ENCODE measurements around the gene LAMB4.

LAMB4 gene, protein sequence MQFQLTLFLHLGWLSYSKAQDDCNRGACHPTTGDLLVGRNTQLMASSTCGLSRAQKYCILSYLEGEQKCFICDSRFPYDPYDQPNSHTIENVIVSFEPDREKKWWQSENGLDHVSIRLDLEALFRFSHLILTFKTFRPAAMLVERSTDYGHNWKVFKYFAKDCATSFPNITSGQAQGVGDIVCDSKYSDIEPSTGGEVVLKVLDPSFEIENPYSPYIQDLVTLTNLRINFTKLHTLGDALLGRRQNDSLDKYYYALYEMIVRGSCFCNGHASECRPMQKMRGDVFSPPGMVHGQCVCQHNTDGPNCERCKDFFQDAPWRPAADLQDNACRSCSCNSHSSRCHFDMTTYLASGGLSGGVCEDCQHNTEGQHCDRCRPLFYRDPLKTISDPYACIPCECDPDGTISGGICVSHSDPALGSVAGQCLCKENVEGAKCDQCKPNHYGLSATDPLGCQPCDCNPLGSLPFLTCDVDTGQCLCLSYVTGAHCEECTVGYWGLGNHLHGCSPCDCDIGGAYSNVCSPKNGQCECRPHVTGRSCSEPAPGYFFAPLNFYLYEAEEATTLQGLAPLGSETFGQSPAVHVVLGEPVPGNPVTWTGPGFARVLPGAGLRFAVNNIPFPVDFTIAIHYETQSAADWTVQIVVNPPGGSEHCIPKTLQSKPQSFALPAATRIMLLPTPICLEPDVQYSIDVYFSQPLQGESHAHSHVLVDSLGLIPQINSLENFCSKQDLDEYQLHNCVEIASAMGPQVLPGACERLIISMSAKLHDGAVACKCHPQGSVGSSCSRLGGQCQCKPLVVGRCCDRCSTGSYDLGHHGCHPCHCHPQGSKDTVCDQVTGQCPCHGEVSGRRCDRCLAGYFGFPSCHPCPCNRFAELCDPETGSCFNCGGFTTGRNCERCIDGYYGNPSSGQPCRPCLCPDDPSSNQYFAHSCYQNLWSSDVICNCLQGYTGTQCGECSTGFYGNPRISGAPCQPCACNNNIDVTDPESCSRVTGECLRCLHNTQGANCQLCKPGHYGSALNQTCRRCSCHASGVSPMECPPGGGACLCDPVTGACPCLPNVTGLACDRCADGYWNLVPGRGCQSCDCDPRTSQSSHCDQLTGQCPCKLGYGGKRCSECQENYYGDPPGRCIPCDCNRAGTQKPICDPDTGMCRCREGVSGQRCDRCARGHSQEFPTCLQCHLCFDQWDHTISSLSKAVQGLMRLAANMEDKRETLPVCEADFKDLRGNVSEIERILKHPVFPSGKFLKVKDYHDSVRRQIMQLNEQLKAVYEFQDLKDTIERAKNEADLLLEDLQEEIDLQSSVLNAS (N-terminal part only)

DNA sequence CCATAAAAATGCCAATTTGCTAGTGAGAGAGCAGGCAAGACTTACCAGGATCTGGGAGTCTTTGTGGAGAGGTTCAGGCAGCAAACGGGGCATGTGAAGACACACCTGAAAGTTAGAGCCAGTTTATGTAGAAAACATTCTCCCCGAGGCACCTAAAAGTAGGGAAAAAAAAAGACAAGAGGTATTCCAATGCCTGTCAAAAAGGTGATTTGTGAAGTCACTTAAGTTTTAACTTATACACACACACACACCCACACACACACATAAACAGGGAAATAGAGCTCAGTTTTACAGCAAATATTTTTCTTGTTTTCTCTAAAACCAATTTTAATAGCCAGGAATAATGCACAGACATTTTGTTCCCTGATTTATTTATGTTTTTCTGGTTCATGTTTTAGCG, at the start of gene LAMB4:
Gene LAMB4 (minus strand): TSS at position 101 of the 400 bp plus-strand sequence. CDS start 7,197 bp downstream, outside the sequence.
- DNase-seq: no peak

DNA sequence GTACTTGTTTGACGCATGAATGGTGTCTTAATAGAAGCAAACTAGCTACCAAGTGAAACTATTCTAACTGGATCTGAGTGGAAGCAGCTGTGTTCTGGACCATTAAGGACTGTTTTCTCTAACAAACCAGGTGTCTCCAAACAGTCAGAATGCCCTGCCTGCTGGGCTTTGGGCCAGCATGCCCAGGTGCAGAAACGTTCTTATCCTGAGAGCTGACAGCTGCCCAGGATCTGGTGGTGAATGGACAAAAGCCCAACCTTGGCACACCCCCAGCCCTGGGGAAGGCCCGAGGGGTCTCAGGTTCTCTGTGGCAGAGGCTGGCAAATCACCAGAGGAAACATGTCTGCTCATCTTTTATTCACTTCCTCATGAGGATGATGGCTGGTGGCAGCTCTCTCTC, 48.2 kb upstream of the LAMB4 start:
- DNase-seq: no peak

DNA sequence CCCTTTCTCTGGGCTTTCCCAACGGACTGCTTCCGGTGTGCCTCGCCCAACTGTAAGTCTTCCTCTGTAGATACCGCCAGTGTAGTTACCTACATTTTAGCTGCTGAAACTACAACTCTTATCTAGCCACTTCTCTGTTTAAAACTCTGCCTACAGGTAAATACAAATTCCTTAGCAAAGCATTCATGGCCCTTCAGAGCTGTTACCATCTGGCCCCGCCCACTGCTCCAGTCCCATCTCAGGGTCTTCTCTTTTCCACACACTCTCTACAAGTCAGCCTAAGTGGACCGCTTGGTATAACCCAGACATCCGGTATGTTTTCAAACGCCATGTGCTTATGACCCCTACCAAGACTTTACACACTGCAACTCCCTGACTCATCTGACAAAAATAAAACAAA, 41.0 kb upstream of the LAMB4 start:
- DNase-seq: no peak

DNA sequence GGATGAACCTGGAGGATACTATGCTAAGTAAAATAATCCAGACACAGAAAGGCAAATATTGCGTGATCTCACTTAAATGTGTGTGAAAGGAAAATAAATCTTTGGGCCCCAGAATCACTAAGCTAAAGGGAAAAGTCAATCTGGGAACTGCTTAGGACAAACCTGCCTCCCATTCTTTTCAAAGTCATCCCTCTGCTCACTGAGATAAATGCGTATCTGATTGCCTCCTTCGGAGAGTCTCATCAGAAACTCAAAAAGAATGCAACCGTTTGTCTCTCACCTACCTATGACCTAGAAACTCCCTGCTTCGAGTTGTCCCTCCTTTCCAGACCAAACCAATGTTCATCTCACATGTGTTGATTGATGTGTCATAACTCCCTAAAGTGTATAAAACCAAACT, 40.1 kb upstream of the LAMB4 start:
- DNase-seq: no peak

DNA sequence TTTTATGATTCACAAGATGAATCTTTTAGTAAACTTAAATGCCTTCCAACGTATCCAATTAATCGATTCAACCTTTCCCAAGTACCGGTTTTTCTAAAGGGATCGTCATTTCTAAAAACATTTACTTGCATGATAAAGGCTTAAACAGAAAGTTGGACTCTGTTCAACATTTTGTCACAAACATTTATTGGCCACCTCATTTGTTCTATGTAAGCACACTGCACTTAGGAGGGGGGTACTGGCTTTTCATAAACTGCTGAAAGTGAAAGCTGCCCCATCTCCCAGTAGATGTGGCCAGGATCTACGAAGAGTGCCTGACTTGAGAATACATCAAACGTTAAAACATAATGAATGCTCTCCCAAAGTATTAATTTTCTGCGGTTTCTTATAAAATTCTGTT, 37.3 kb upstream of the LAMB4 start:
- DNase-seq: no peak

DNA sequence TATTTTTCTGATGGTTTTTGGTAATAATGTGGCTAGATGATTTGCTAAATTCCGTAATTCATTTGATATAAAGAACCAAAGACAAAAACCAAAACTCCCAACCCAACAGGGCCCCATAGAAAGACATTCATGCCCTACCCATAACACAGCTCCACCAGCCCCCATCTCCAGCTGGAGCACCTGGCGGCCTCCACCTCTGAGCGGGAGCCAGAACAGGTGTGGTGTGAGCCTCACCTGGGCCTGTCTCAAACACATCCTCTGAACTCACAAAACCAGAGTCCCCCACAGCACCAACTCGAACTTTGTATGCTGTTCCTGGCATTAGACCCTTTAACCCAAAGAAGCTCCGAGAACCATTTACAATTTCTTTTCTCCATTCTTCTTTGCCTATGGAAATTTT, 36.5 kb upstream of the LAMB4 start:
- no peak for DNase-seq

DNA sequence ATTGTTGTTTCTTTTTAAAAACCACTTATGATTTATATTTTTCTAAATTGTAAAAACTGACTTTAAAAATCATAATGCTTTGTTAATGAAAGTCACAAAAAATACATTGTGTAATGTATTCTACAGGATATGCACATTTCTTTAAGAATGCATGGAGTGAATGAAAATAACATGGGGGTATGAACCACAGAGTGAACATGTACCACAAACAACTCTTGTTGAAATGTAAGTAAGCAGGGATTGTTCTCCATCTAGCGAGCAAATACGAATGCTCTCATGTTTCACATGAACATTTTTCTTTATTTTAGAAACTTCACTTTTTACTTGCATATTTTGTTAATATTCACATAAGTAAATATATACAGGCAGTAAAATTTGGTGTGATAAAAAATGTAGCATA, 35.6 kb upstream of the LAMB4 start:
- DNase-seq: no peak

DNA sequence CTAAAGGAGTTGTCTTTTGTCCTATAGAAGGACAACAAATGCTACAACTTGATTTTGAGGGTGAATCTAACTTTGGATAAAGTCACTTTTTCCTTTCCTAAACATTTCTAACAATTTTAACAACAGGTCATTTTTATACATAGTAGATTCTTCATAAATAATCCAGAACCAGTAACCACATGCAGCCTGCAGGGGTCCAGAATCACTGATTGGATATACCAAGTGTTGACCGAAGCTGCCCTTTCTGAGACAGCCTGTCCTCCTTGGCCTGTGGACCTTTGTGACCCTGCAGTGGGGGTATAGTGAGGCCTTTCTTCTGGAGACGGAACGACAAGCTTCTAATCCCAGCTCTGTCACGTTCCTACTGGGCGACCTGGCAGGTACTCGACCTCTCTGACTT, 34.8 kb upstream of the LAMB4 start:
- no peak for DNase-seq

DNA sequence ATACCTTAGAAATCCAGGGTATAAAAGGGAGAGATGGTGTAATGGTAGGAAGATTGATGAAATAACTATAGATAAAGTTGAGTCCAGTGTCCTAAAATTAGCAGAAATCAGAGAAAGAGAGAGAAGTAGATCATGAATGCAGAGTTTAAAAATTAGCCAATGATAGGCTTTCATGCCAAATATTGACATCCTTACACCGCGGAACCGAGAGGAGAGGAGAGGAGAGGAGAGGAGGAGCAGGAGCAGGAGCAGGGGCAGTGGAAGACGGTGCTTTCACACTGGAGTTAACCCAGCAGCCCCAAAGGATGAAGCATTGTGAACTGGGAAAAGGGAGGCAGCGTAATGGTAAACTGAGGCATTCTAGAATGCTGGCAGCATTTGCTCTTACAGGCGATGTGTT, 34.2 kb upstream of the LAMB4 start:
- DNase-seq: no peak

DNA sequence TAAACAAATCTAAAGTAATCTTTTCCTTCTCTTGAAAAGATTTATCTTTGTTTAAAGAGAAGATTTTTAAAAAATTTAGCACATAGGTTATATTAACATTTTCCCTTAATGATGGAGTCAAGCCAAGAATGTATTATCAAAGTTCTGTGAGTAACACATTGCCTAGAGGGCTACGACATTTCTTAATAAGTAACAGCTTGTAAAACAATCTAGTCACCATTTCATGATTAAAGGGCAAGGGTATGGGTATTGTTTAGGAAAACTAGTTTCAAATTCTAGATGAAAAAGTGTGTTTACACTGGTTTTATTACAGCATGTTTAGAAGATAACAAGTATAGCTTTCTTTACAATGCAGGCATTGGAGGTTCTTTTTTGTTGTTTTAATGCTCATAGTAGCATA, 28.6 kb upstream of the LAMB4 start:
- no peak for DNase-seq

DNA sequence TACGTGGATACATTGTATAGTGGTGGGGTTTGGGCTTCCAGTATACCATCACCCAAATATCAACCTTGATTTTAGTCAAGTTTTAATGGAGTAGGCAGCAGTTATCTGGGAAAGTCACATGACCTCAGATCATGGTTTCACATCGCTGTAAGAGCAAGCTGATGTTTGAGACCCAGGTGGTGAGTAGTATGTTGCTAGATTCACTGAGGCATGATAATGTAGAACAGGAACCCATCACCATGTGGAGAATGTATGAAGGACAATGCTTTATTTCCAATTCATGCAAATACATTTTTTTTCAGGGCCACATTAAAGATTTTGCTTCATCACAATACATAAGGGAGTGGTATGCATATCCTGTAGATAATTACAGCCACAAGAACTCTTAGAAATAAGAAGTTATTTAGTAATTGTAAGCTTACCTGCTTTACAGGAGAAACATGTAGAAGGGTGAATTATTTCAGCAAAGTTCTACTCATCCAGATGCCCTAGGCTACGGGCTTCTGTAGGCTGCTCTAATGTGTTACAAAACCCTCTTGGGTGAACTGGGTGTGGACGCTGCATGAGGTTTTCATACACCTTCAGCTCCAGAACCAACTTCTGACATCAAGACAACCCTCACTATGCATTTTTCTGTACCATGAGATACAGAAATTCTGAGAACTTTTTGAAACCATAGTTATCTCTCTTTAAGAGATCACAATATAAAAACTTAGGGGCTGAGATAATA, 27.6 kb upstream of the LAMB4 start:
- no peak for DNase-seq

DNA sequence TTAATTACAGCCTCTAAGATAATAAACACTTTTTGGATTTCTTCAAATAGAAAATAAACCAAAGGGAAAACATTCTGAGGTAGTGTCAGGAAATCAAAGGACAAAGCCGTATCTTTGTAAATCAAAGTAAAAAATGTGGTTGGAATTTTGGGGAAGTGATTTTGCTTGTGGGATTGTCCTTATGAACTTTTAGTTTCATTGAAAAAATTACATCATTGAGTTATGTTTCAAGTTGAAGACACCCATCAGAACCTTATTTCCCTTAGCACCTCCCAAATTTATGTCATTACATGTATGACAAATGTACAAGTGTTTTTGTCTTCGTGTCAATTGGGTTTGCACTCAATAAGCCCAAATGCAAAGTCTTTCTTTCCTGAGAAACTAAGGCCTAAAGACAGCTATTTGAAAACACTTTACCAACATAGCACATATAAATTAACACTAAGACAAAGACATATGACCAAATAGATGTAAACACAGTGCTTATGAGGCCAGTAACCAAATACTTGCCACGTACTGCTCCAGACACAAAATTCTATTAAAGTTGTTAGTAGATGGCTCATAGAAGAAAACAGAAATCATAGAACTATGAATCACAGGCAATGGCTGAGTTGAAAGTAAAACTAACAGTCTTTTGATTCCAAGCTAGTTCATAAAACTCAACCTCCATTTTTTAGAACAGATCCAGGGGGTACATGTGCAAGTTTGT, 26.9 kb upstream of the LAMB4 start:
- DNase-seq: no peak

DNA sequence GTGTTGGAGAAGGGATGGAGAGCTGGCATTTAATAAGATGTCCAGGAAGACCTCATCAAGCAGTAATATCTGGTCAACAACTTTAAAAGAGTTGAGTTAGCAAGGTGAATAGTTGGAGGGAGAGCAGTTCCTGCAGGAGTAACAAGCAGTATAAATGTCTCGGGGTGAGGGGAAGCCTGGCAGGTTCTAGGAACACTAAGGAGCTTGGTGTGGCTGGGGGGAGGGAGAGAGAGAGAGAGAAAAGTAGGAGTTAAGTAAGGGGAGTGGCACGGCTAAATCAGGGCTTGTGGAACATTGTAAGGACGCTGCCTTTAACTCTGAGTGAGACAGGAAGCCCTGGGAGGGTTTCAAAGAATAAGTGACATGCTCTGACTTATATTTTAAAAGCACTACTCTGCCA, 22.0 kb upstream of the LAMB4 start:
- DNase-seq: no peak

DNA sequence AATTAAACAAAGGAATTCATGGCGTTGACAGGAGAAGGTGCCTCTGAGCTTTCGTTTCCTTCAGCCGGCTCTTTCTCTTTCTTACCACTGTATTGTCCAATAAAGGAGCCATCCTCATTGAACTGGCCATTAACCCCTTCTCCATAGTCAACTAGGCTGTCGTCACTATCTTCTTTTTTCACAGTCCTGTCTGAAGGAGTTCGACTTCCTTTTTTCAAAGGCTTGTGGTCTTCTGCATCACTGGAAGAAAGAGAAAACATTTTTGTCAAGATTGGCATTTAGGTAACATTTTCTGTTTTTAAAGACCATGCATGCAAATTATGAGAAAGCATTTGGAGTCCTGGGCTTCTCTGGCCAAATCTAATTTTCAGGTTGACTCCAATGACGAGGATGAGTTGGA, 19.7 kb upstream of the LAMB4 start:
- no peak for DNase-seq

DNA sequence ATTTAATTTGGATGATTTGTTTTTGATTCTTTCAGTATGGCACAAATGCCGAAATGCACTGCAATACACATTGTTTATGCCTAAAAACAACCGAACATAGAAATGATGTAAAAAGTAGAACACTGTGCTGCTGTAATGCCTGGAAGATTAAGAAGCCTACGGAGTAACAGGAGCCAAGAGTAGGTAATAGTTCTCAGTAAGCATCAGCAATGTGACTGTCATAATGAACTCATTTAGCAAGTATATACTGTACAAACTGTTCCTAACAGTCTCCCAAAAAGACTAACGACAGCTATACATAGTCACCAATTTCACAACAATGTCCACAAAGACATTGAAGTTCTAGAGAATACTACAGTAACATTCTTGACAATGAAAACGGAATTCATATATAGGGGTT, 19.0 kb upstream of the LAMB4 start:
- DNase-seq: no peak

DNA sequence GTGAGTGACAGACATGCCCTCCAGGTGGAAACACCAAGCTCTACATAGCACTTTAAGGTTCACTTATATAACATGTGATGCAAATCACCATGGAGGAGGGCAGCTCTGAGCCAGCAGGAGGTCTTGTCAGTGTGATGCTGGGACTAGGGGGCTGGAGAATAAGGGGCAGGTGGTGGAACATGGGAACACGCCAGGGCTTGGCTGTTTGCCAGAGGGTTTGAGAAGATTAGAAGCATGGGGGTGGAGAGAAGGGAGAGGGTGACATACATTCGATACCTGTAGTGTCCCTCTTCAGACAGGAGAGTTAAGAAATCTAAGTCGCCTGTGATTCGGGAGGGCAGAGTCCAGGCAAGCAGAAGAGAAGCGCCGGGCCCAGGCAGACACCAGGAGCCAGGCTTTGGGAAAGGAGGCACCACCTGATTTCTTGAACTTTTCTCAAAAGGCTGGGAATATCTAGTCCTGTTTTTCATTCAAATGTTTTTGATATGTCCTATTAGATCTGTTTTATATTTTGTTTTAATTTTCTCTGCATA, 16.9 kb upstream of the LAMB4 start:
- DNase-seq: no peak

DNA sequence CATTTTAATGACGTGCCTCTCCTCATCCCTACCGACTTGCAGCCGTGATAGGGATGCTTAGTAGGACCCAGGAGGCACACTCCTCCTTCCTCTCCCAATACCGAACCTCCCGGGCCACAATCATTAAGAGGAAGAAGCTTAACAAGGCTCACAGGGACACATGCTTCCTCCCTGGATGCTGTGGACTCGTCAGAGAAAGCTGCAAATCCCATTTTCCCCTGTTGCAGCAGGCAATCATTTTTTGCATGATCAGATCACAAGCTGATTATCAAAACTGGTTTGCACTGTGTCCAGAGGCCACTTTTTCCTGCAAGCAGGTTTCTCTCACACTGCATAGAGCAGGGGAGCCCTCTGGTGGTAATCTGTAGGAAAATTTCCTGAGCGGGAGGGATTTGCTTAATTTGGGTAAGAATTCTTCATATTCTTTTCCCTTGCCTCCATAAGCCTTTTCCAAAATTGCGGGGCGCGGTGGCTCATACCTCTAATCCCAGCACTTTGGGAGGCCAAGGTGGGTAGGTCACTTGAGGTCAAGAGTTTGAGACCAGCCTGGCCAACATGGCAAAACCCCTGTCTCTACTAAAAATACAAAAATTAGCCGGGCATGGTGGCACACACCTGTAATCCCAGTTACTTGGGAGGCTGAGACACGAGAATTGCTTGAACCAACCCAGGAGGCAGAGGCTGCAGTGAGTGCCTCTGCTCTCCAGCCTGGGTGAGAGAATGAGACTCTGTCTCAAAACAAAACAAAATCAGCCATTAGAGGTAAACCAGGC, 16.1 kb upstream of the LAMB4 start:
- DNase-seq: peak; percentile 2 to 44

DNA sequence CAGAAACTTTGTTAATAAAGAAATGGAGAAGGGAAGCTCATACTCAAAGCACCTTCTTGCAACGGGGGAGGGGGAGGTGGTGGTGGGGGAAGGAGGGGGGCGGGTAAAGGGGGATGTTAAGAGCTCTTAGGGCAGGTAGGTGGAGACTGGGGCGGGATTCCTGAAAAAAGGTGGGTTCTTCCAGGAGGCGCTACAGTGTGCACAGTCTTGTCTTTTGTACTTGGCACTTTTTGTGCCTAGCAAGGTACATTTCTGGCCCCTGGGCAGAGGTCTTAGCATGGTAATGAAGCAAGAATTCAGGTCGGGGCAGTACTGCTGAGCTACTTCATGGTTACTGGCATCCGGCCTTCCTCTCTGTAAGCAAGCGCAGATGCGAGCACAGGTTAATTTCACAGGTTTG, 15.2 kb upstream of the LAMB4 start:
- no peak for DNase-seq

DNA sequence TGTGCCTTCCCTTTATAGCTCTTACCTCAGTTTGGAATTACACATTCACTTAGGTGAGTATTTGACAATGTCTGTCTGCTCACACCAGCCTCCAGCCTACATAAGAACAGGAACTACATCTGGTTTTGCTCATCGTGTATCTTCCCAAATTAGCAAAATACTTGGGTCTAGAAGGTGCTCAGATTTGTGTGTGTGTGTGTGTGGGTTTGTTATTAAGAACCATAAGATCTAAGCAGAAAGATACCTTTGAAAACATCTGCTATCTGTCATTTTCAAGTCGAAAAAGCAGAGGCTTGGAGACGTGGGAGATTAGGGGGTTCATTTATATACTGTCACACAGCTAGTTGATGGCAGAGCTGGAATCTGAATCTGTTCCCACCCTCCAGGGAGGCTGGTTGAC, 14.8 kb upstream of the LAMB4 start:
- no peak for DNase-seq

DNA sequence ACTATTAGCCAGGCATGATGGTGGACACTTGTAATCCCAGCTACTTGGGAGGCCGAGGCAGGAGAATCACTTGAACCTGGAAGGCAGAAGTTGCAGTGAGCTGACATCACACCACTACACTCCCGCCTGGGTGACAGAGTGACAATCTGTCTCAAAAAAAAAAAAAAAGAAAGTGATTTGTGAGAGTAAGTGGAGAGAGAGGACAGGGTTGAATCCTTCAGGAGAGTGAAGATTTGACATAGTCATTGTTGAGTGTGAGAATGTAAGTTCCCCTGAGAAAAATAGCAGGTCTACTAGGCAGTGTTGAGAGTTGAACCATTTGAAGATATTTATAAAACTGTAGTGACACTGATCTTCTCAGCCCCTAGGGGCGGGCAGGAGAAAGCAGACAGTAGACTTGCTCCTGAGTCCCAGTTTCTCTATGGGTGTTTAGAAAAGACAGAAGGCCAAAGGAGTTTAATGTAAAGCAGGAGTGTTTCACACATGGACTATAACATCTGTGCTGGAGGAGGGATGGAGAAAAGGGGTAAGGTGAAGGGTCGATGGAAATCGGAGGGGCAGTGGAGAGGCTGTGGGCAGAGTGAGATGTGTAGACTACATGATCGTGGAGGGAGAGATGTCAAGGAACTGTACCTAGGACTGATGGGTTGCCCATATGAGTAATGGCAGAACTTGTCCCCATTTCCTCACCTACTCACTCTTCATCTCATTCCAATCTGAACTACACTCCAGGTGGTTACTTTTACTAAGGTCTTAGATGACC, 13.7 kb upstream of the LAMB4 start:
- DNase-seq: no peak
